ENCODE results near the gene DENND1C.

DENND1C gene

DNA sequence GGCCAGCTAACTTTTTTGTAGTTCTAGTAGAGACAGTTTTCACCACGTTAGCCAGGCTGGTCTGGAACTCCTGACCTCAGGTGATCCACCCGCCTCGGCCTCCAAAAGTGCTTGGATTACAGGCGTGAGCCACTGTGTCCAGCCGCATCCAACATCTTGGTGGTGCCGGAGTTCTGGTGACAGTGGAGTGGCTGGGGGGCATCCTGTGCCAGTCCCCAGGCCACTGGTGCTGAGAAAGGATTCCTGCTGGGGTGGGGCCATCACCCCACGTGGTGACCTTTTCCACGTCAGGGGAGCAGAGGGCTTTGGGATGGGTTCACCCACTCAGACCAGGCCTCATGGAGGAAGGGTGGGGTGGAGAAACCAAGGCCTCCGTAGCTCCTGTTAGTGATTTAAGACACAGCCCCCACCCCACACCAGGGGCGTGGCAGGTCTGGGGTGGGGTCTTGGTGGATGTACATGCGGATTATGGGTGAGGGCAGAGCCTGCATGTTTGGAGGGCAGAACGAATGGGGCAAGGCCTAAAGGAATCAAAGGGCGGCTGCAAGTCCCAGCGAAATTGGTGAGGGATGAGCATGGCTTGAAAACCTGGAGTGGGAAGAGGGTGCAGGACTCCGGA lies 33.4 kb upstream of the DENND1C start:
- TF ChIP-seq FOXP2 (optimal IDR thresholded peaks at IDR 0.05; ENCODE audit: borderline replicate concordance, extremely low read depth, extremely low read length, insufficient read depth) (no peak), REST (IDR thresholded peaks at IDR 0.05; ENCODE audit: insufficient read depth in 1 of 2, low read depth in 2 of 2, low read length in 2 of 2) (no peak), POLR2AphosphoS5 (IDR thresholded peaks at IDR 0.05; ENCODE audit: low read depth, low read length) (no peak), TAF1 (IDR thresholded peaks at IDR 0.05; ENCODE audit: borderline replicate concordance, insufficient read depth, low read length) (no peak), SIN3A (IDR thresholded peaks at IDR 0.05; ENCODE audit: borderline replicate concordance, insufficient read depth, low read length) (no peak)

DNA sequence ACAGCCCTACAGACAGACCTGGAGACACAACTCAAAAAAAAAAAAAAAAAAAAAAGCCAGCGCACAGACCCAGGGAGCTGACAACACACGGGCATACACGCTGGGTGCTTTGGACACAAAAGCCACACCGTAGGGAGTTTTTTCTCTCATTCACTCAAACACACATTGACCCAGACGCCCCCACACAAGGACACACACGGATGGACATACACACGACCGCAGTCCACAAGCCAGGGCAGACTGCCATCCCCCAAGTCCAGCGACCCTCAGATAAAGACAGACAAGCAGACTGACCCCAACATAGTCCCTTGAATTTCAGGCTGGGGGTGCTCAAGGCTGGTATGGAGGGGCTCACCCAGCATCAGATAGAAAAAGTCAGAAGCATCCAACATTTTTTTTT lies 32.5 kb upstream of the DENND1C start:
- TF ChIP-seq REST (IDR thresholded peaks at IDR 0.05; ENCODE audit: insufficient read depth in 1 of 2, low read depth in 2 of 2, low read length in 2 of 2) (no peak), POLR2AphosphoS5 (IDR thresholded peaks at IDR 0.05; ENCODE audit: low read depth, low read length) (no peak), FOXP2 (optimal IDR thresholded peaks at IDR 0.05; ENCODE audit: borderline replicate concordance, extremely low read depth, extremely low read length, insufficient read depth) (no peak), TAF1 (IDR thresholded peaks at IDR 0.05; ENCODE audit: borderline replicate concordance, insufficient read depth, low read length) (no peak), SIN3A (IDR thresholded peaks at IDR 0.05; ENCODE audit: borderline replicate concordance, insufficient read depth, low read length) (no peak)

DNA sequence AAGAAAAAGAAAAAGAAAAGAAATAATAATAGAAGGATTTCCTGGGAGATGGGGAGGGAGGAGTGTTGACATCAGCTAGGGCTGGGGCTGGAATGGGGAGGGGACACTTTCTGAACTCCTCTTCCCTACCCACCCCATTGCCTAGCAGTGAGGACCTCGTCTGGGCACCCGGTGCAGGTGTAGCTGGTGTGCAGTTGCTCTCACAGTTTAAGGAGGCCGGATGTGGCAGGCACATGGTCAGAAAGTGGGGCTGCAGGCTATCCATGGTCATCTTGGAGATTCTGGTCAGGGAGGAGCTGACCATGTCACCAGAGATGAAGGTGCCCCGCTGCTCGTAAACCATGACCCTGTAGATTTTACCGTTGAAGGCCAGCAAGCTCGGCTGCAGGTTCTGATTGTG lies 29.0 kb upstream of the DENND1C start:
- no peak for TF ChIP-seq TAF1 (IDR thresholded peaks at IDR 0.05; ENCODE audit: borderline replicate concordance, insufficient read depth, low read length)
- no peak for TF ChIP-seq POLR2AphosphoS5 (IDR thresholded peaks at IDR 0.05; ENCODE audit: low read depth, low read length)
- TF ChIP-seq FOXP2 (optimal IDR thresholded peaks at IDR 0.05; ENCODE audit: borderline replicate concordance, extremely low read depth, extremely low read length, insufficient read depth): no peak
- no peak for TF ChIP-seq SIN3A (IDR thresholded peaks at IDR 0.05; ENCODE audit: borderline replicate concordance, insufficient read depth, low read length)
- TF ChIP-seq REST (IDR thresholded peaks at IDR 0.05; ENCODE audit: insufficient read depth in 1 of 2, low read depth in 2 of 2, low read length in 2 of 2): no peak

DNA sequence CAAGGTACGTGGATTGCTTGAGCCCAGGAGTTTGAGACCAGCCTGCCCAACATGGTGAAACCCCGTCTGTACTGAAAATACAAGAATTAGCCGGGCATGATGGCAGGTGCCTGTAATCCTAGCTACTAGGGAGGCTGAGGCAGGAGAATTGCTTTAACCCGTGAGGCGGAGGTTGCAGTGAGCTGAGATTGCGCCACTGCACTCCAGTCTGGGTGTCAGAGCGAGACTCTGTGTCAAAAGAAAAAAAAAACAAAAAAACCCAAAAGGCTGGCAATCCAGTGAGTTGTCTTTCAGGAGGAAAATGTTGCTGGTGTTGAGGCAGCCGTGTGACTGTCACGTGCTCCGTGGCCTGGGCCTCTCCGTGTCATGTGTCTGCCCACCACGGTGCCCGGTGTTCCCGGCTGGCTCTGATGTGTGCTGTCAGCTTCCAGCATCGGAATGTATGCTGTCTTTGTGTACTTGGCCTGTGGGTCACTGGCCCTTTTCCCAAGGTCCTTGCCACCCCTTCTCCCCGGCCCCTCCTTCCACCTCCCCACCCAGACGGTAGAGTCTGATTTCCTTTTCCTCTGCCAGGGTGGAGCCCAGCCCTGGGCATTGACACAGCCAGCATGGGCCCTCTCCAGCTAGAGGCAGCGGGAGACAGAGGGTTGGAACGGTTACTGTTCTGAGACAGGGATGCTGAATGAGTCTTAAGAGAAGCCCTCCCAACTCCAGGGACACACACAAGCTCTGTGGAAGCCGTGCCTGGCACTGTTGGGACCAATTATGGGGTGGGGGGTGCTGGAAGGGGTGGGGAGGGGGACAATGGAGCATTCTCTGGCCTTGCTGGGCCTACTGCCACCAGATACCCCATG lies 27.8 kb upstream of the DENND1C start:
- TF ChIP-seq REST (IDR thresholded peaks at IDR 0.05; ENCODE audit: insufficient read depth in 1 of 2, low read depth in 2 of 2, low read length in 2 of 2) (no peak), FOXP2 (optimal IDR thresholded peaks at IDR 0.05; ENCODE audit: borderline replicate concordance, extremely low read depth, extremely low read length, insufficient read depth) (no peak)
